ENCODE data around the gene CARD16.
"Not testable (repeated sequence)": the region's sequence is repeated elsewhere in the genome, so short reads cannot be mapped to it uniquely, and the experiment has no call there.

Gene CARD16

GRCh38 chr11:105063245-105063941 is 18.3 kb upstream of the CARD16 start:
- H3K4me1 Mint-ChIP-seq (ENCODE audit: low read depth); H3K4me3 Mint-ChIP-seq; H3K27ac Mint-ChIP-seq; H3K36me3 Mint-ChIP-seq (ENCODE audit: low read depth); intact Hi-C loops (cut with micrococcal nuclease); H3K9me3 Mint-ChIP-seq; H3K27me3 Mint-ChIP-seq: not testable (repeated sequence)

GRCh38 chr11:105057432-105057831 is 12.3 kb upstream of the CARD16 start:
- Mint-ChIP-seq H3K36me3 (ENCODE audit: low read depth) (no peaks in the 10 kb centered on the region), H3K27ac (no peak overlapping the region), H3K4me1 (ENCODE audit: low read depth) (peaks cover 8% of the 10 kb centered on the region), H3K9me3 (no peaks in the 10 kb centered on the region), H3K27me3 (no peaks in the 10 kb centered on the region), H3K4me3 (no peak overlapping the region)
- intact Hi-C loops (cut with micrococcal nuclease) = no loop called here

- Mint-ChIP-seq H3K4me1 (ENCODE audit: low read depth) (peaks cover 8% of the 10 kb centered on the region), H3K4me3 (no peak overlapping the region), H3K36me3 (ENCODE audit: low read depth) (no peaks in the 10 kb centered on the region), H3K27ac (no peak overlapping the region), H3K27me3 (no peaks in the 10 kb centered on the region), H3K9me3 (no peaks in the 10 kb centered on the region)
- intact Hi-C loops (cut with micrococcal nuclease) = no loop called here
Measured at GRCh38 chr11:105056446-105056845, 11.3 kb upstream of the CARD16 start.

GRCh38 chr11:105054723-105055493 is 9.8 kb upstream of the CARD16 start:
- no peaks in the 10 kb centered on the region for H3K36me3 Mint-ChIP-seq (ENCODE audit: low read depth)
- H3K4me1 Mint-ChIP-seq (ENCODE audit: low read depth) = peaks cover 8% of the 10 kb centered on the region
- intact Hi-C loops (cut with micrococcal nuclease) = no loop called here
- no peak overlapping the region for H3K27ac Mint-ChIP-seq
- no peak overlapping the region for H3K4me3 Mint-ChIP-seq
- no peaks in the 10 kb centered on the region for H3K9me3 Mint-ChIP-seq
- H3K27me3 Mint-ChIP-seq = no peaks in the 10 kb centered on the region

- intact Hi-C loops (cut with micrococcal nuclease) = no loop called here
- H3K4me1 Mint-ChIP-seq (ENCODE audit: low read depth) = peaks cover 16% of the 10 kb centered on the region
Measured at GRCh38 chr11:105052487-105052886, 7.4 kb upstream of the CARD16 start.

GRCh38 chr11:105051559-105051958 is 6.4 kb upstream of the CARD16 start:
- Mint-ChIP-seq H3K4me3 (no peak overlapping the region), H3K4me1 (ENCODE audit: low read depth) (peaks cover 25% of the 10 kb centered on the region)
- intact Hi-C loops (cut with micrococcal nuclease) = no loop called here

More at GRCh38 chr11:105052487-105052886, 7.4 kb upstream of the CARD16 start:
- H3K27me3 Mint-ChIP-seq = no peaks in the 10 kb centered on the region
- H3K27ac Mint-ChIP-seq = no peak overlapping the region
- no peaks in the 10 kb centered on the region for H3K36me3 Mint-ChIP-seq (ENCODE audit: low read depth)
- no peaks in the 10 kb centered on the region for H3K9me3 Mint-ChIP-seq
- no peak overlapping the region for H3K4me3 Mint-ChIP-seq

GRCh38 chr11:105049481-105049880 is 4.3 kb upstream of the CARD16 start:
- H3K9me3 Mint-ChIP-seq = no peaks in the 10 kb centered on the region
- intact Hi-C loops (cut with micrococcal nuclease) = no loop called here
- H3K4me1 Mint-ChIP-seq (ENCODE audit: low read depth) = peaks cover 38% of the 10 kb centered on the region
- peaks cover 9% of the 10 kb centered on the region for H3K36me3 Mint-ChIP-seq (ENCODE audit: low read depth)
- H3K27me3 Mint-ChIP-seq = no peaks in the 10 kb centered on the region
- H3K4me3 Mint-ChIP-seq = no peak overlapping the region
- H3K27ac Mint-ChIP-seq = no peak overlapping the region

More at GRCh38 chr11:105051559-105051958, 6.4 kb upstream of the CARD16 start:
- Mint-ChIP-seq H3K27me3 (no peaks in the 10 kb centered on the region), H3K27ac (no peak overlapping the region), H3K36me3 (ENCODE audit: low read depth) (no peaks in the 10 kb centered on the region), H3K9me3 (no peaks in the 10 kb centered on the region)

- peaks cover 56% of the 10 kb centered on the region for H3K4me1 Mint-ChIP-seq (ENCODE audit: low read depth)
- intact Hi-C loops (cut with micrococcal nuclease) = no loop called here
- H3K27ac Mint-ChIP-seq = peak overlapping the region; percentile 99
- H3K27me3 Mint-ChIP-seq = no peaks in the 10 kb centered on the region
- peaks cover 18% of the 10 kb centered on the region for H3K36me3 Mint-ChIP-seq (ENCODE audit: low read depth)
- H3K9me3 Mint-ChIP-seq = no peaks in the 10 kb centered on the region
- no peak overlapping the region for H3K4me3 Mint-ChIP-seq
Measured at GRCh38 chr11:105046898-105047579, 1.9 kb upstream of the CARD16 start.

GRCh38 chr11:105045676-105046296 is 651 bp upstream of the CARD16 start:
- Mint-ChIP-seq H3K27me3 (no peaks in the 10 kb centered on the region), H3K4me1 (ENCODE audit: low read depth) (peaks cover 62% of the 10 kb centered on the region), H3K36me3 (ENCODE audit: low read depth) (peaks cover 30% of the 10 kb centered on the region), H3K27ac (peak overlapping the region; percentile 99), H3K9me3 (no peaks in the 10 kb centered on the region), H3K4me3 (no peak overlapping the region)
- intact Hi-C loops (cut with micrococcal nuclease) = no loop called here

- intact Hi-C loops (cut with micrococcal nuclease) = no loop called here
- peaks cover 66% of the 10 kb centered on the region for H3K4me1 Mint-ChIP-seq (ENCODE audit: low read depth)
- H3K27ac Mint-ChIP-seq = no peak overlapping the region
- no peaks in the 10 kb centered on the region for H3K27me3 Mint-ChIP-seq
- H3K36me3 Mint-ChIP-seq (ENCODE audit: low read depth) = peaks cover 54% of the 10 kb centered on the region
- no peaks in the 10 kb centered on the region for H3K9me3 Mint-ChIP-seq
- H3K4me3 Mint-ChIP-seq = no peak overlapping the region
Measured at GRCh38 chr11:105042178-105042577, 3.0 kb downstream of the CARD16 start.

GRCh38 chr11:105040703-105041102 is 4.4 kb downstream of the CARD16 start:
- Mint-ChIP-seq H3K27me3 (no peaks in the 10 kb centered on the region), H3K4me1 (ENCODE audit: low read depth) (peaks cover 64% of the 10 kb centered on the region), H3K4me3 (no peak overlapping the region), H3K9me3 (no peaks in the 10 kb centered on the region), H3K36me3 (ENCODE audit: low read depth) (peaks cover 54% of the 10 kb centered on the region), H3K27ac (no peak overlapping the region)
- intact Hi-C loops (cut with micrococcal nuclease) = no loop called here

- intact Hi-C loops (cut with micrococcal nuclease) = loop anchor here (5.0 to 10.0 kb wide), 2 partner anchors 150 to 193 kb away; no protein-coding TSS in a partner anchor
- Mint-ChIP-seq H3K9me3 (no peaks in the 10 kb centered on the region), H3K36me3 (ENCODE audit: low read depth) (peaks cover 45% of the 10 kb centered on the region), H3K4me3 (peak within 1 kb of the TSS; percentile 88), H3K4me1 (ENCODE audit: low read depth) (peaks cover 63% of the 10 kb centered on the region), H3K27ac (peak within 1 kb of the TSS; percentile 96), H3K27me3 (no peaks in the 10 kb centered on the region)
Measured at GRCh38 chr11:105034813-105035620, 10.1 kb downstream of the CARD16 start, which contains the start of gene CASP1. TSS of gene CASP1 (minus strand) at chr11:105035144. CDS start at chr11:105035113, 31 bp downstream.

- peaks cover 47% of the 10 kb centered on the region for H3K36me3 Mint-ChIP-seq (ENCODE audit: low read depth)
- H3K27ac Mint-ChIP-seq = peak overlapping the region; percentile 96
- H3K4me1 Mint-ChIP-seq (ENCODE audit: low read depth) = peaks cover 64% of the 10 kb centered on the region
- intact Hi-C loops (cut with micrococcal nuclease) = loop anchor here (10.0 kb wide), 1 partner anchor 150 kb away; no protein-coding TSS in a partner anchor
- H3K4me3 Mint-ChIP-seq = peak overlapping the region; percentile 88
- H3K9me3 Mint-ChIP-seq, H3K27me3 Mint-ChIP-seq: not testable (repeated sequence)
Measured at GRCh38 chr11:105034388-105034787, 10.7 kb downstream of the CARD16 start.
